Measurements from ENCODE around the gene SYT3. TPM values are rescaled to one million over a fixed set of nuclear protein-coding genes. Genes with fewer than 3 reads are reported as not detected.

SYT3 gene
- total and polyA plus RNA-seq, 2 of the 8 experiments (the other 6 are each of a cell fraction or from before 2014, with no cell fraction given) = 6.7 to 17.3 TPM

DNA sequence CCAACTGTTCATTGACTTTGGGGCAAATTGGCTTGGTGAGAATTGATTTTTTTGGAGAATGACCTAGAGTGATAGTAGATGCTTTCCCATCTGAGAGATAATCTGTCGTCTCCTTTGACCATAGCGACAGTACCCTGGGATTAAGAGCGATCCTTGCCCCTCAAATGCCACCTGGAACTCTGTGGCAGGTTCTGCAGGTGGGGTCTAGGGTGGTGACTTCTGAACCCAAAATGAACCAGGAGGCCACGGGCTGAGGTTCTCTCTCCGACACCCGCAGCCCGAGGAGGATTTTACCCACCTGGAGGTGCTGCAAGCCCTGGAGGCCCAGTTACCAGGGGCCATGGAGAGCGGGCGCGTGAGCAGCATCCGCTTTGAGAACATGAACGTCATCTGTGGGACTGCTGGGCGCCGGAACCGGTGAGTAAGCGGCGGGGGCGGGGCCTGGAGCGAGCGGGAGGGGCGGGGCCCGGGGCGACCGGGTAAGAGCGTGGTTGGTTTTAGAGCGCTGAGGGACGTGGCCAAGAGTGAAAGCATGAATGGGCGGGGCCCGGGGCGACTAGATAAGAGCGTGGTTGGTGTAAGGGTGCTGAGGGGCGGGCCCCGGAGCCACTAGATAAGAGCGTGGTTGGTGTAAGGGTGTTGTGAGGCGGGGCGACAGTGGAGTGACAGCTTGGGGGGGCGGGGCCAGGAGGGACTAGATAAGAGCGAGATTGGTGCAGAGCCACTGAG, 18.2 kb upstream of the SYT3 start (continued):
- peak; percentile 87 for TF ChIP-seq TAF1 (IDR thresholded peaks at IDR 0.05; ENCODE audit: low read depth, low read length)
- TF ChIP-seq NANOG (IDR thresholded peaks at IDR 0.05; ENCODE audit: insufficient read depth, low read depth, low read length, poor library complexity, severe bottlenecking) = no peak
- TF ChIP-seq SP4 (IDR thresholded peaks at IDR 0.05; ENCODE audit: low read length) = peak; percentile 95
- TF ChIP-seq PHF8 (conservative IDR thresholded peaks at IDR 0.05; ENCODE audit: low read depth, low read length) = peak; percentile 68
- peak; percentile 70 for TF ChIP-seq TAF7 (optimal IDR thresholded peaks at IDR 0.05; ENCODE audit: borderline replicate concordance, low read depth, low read length)
- peak; percentile 61 to 71; a peak in 2 of 3 replicates for TF ChIP-seq POLR2A (IDR thresholded peaks at IDR 0.05; ENCODE audit: control extremely low read depth in 1 of 2, low read depth in 2 of 2, low read length in 2 of 2)
- TF ChIP-seq CBX5 (IDR thresholded peaks at IDR 0.05; ENCODE audit: low read depth, low read length) = no peak
- TF ChIP-seq, protein P1, sequence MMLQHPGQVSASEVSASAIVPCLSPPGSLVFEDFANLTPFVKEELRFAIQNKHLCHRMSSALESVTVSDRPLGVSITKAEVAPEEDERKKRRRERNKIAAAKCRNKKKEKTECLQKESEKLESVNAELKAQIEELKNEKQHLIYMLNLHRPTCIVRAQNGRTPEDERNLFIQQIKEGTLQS (IDR thresholded peaks at IDR 0.05; ENCODE audit: insufficient read depth, low read depth, low read length) = no peak
- peak; percentile 94 for TF ChIP-seq SP1 (IDR thresholded peaks at IDR 0.05; ENCODE audit: low read depth, low read length)
- peak; percentile 44; the same call in 1 of the 2 replicates for TF ChIP-seq SP2 (IDR thresholded peaks at IDR 0.05; ENCODE audit: low read length)
- TF ChIP-seq TBP (IDR thresholded peaks at IDR 0.05; ENCODE audit: low read depth, low read length) = peak; percentile 77
- peak; percentile 53; the same call in 1 of the 2 replicates for TF ChIP-seq MAX (IDR thresholded peaks at IDR 0.05)
- TF ChIP-seq KDM4A (IDR thresholded peaks at IDR 0.05; ENCODE audit: low read depth, low read length, severe bottlenecking) = peak; percentile 3
- peak; percentile 90; the same call in 1 of the 2 replicates for TF ChIP-seq POLR2AphosphoS5 (IDR thresholded peaks at IDR 0.05; ENCODE audit: low read depth, low read length)

Data from H1 (cell line).